Mesenchymal stem cell (in vitro differentiated cells and primary cell): Measurements from ENCODE around the gene DPY19L2.
A peak's percentile ranks its signal among the peaks of the same experiment; 100 is the strongest.
"Not testable (repeated sequence)": the region's sequence is repeated elsewhere in the genome, so short reads cannot be mapped to it uniquely, and the experiment has no call there.

Experiments
- DNase-seq: peaks from one replicate; pipeline ENCODE4 v3.0.0-alpha.2; 2013
- H2AFZ ChIP-seq: one replicate; pipeline ENCODE4 v1.6.1; 2013; ENCODE audit warnings: low read depth, mild to moderate bottlenecking, control low read depth, inconsistent platforms, low read length, moderate library complexity
- H2AK5ac ChIP-seq: 2 replicates; pipeline ENCODE4 v1.6.1; 2013; ENCODE audit warnings: low read length, moderate library complexity, mild to moderate bottlenecking, inconsistent platforms; ENCODE audit not compliant: severe bottlenecking
- H2BK120ac ChIP-seq: one replicate; pipeline ENCODE4 v1.6.1; 2013; ENCODE audit warnings: low read depth, mild to moderate bottlenecking, inconsistent platforms, low read length, moderate library complexity
- H2BK12ac ChIP-seq, 2 experiments: one replicate each; pipeline ENCODE4 v1.6.1; 2013; ENCODE audit warnings: inconsistent platforms in 2 of 2, low read length in 2 of 2, mild to moderate bottlenecking in 2 of 2, moderate library complexity in 2 of 2, control low read depth in 1 of 2
- H2BK15ac ChIP-seq: one replicate; pipeline ENCODE4 v1.6.1; 2013; ENCODE audit warnings: mild to moderate bottlenecking, low read depth, inconsistent platforms; ENCODE audit not compliant: poor library complexity, severe bottlenecking
- H2BK5ac ChIP-seq: 2 replicates; pipeline ENCODE4 v1.6.1; 2013; ENCODE audit warnings: low read depth, mild to moderate bottlenecking, low read length, control low read depth, inconsistent platforms; ENCODE audit not compliant: poor library complexity, severe bottlenecking
- H3K14ac ChIP-seq, 2 experiments: one replicate each; pipeline ENCODE4 v1.6.1; 2013; ENCODE audit warnings: inconsistent platforms in 2 of 2, low read length in 2 of 2, control low read depth in 1 of 2, mild to moderate bottlenecking in 1 of 2, moderate library complexity in 1 of 2
- H3K18ac ChIP-seq, 2 experiments: one replicate each; pipeline ENCODE4 v1.6.1; 2013; ENCODE audit warnings: inconsistent platforms in 2 of 2, low read length in 2 of 2, control low read depth in 1 of 2, low read depth in 1 of 2, mild to moderate bottlenecking in 1 of 2
- H3K23ac ChIP-seq, 2 experiments: one replicate each; pipeline ENCODE4 v1.6.1; 2013; ENCODE audit warnings: inconsistent platforms in 2 of 2, low read length in 2 of 2, mild to moderate bottlenecking in 2 of 2, moderate library complexity in 2 of 2, control low read depth in 1 of 2
- H3K27ac ChIP-seq: 2 replicates; pipeline ENCODE4 v1.5.1; 2013; ENCODE audit warnings: mild to moderate bottlenecking, moderate library complexity, low read length, control low read depth, inconsistent platforms; ENCODE audit not compliant: poor library complexity, severe bottlenecking
- H3K27me3 ChIP-seq, 2 experiments: 2 replicates each; pipeline versions ENCODE4 v1.6.1 to v1.7.0; 2013; ENCODE audit warnings: low read length in 2 of 2, mild to moderate bottlenecking in 2 of 2, moderate library complexity in 2 of 2, control low read depth in 1 of 2, inconsistent platforms in 1 of 2; ENCODE audit not compliant: control insufficient read depth in 1 of 2, insufficient read depth in 1 of 2
- H3K36me3 ChIP-seq, 2 experiments: 2 replicates each; pipeline versions ENCODE4 v1.6.1 to v1.7.0; 2013; ENCODE audit warnings: low read length in 2 of 2, control low read depth in 1 of 2, inconsistent platforms in 1 of 2, low read depth in 1 of 2, mild to moderate bottlenecking in 1 of 2; ENCODE audit not compliant: insufficient read depth in 2 of 2, control insufficient read depth in 1 of 2
- H3K4ac ChIP-seq, 2 experiments: one replicate each; pipeline ENCODE4 v1.6.1; 2013; ENCODE audit warnings: inconsistent platforms in 2 of 2, low read length in 2 of 2, mild to moderate bottlenecking in 2 of 2, moderate library complexity in 2 of 2, control low read depth in 1 of 2, low read depth in 1 of 2
- H3K4me1 ChIP-seq: 2 replicates; pipeline ENCODE4 v1.6.1; 2013; ENCODE audit warnings: low read depth, low read length, control low read depth; ENCODE audit not compliant: control insufficient read depth, insufficient read depth
- H3K4me2 ChIP-seq: 2 replicates; pipeline ENCODE4 v1.6.1; 2013; ENCODE audit warnings: low read length, mild to moderate bottlenecking, inconsistent platforms; ENCODE audit not compliant: poor library complexity, severe bottlenecking
- H3K4me3 ChIP-seq, 2 experiments: 2 replicates each; pipeline versions ENCODE4 v1.5.1 to v1.7.0; 2013; ENCODE audit warnings: low read length in 2 of 2, mild to moderate bottlenecking in 2 of 2, control low read depth in 1 of 2, low read depth in 1 of 2; ENCODE audit not compliant: insufficient read depth in 1 of 2
- H3K79me1 ChIP-seq: replicated peaks from 2 replicates; pipeline ENCODE4 v1.6.1; 2013; ENCODE audit warnings: mild to moderate bottlenecking, control low read depth, low read length, inconsistent platforms; ENCODE audit not compliant: poor library complexity, severe bottlenecking
- H3K9ac ChIP-seq: 2 replicates; pipeline ENCODE4 v1.7.0; 2013; ENCODE audit warnings: mild to moderate bottlenecking, low read length, moderate library complexity
- H3K9me3 ChIP-seq: 2 replicates; pipeline ENCODE4 v1.7.0; 2013; ENCODE audit warnings: mild to moderate bottlenecking, low read length; ENCODE audit not compliant: control insufficient read depth
- H4K8ac ChIP-seq: one replicate; pipeline ENCODE4 v1.6.1; 2013; ENCODE audit warnings: inconsistent platforms, mild to moderate bottlenecking, low read length, moderate library complexity
- H4K91ac ChIP-seq: one replicate; pipeline ENCODE4 v1.6.1; 2013; ENCODE audit warnings: mild to moderate bottlenecking, low read length, inconsistent platforms
- WGBS: methylation state at CpG from one replicate; pipeline ENCODE4 v1.1.7; 2013; ENCODE audit warnings: mixed read lengths; 5-methylcytosine and 5-hydroxymethylcytosine counted together

DPY19L2 gene

DNA sequence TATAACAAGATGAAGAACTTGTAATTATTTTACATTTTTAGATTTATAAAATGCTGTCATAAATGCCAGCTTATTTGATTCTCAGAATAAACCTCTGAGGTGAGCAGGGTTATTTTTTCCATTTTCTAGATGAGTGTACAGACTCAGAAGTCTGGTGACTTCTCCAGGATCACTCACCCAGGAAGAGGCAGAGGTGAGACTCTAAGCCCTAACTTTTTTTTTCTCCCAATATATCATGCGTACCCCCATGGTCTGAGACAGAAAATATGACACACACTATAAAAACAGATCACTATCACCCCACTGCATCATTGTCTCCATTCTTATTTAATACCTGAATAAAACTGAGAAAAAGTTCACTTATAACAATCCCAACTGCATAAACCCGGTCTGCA lies 45.4 kb upstream of the DPY19L2 start:
- H3K9ac ChIP-seq, H3K36me3 ChIP-seq, H3K4me2 ChIP-seq, H2AFZ ChIP-seq, H3K4me3 ChIP-seq, H3K14ac ChIP-seq, H3K4me1 ChIP-seq, H2BK120ac ChIP-seq, H4K91ac ChIP-seq, H3K9me3 ChIP-seq, H2BK12ac ChIP-seq, DNase-seq, H4K8ac ChIP-seq, H2BK5ac ChIP-seq, H2BK15ac ChIP-seq, H3K18ac ChIP-seq, H2AK5ac ChIP-seq, H3K23ac ChIP-seq, H3K27ac ChIP-seq, H3K4ac ChIP-seq, H3K27me3 ChIP-seq, H3K79me1 ChIP-seq: not testable (repeated sequence)
- WGBS: 41% methylated on average over 2 of the region's 2 CpGs

DNA sequence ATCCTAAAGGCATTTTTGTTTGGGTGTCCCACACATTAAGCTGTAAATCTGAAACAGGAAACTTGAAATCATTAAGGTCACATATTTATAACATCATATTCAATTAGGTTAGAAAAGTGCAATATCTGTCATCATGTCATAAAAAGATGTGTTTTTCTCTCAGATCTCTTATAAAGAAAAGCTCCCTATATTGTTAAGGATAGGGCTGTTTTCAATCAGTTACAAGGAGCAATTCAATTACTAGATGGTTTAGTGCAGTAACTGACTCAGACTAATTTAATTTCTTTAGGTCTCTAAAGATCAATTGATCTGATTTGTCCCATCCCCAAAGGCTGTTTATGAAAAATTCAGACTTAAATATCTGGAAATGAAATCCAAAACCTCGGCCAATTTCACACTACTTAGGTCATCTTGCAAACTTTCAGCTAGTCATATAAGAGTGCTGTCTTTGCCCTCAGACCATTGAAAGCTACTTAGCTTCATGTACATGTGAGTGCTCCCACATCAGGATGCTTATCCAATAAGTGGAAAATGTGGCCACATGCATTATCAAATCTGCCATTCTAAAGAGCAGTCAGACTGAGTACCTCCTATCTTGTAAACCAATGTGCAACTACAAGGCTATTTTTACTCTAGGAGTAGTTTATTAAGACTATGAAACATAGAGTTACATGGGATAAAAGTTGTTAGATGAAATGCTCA lies 44.8 kb upstream of the DPY19L2 start:
- H3K4me2 ChIP-seq, H3K14ac ChIP-seq, H3K9me3 ChIP-seq, H3K27me3 ChIP-seq, H3K9ac ChIP-seq, H2BK5ac ChIP-seq, H3K23ac ChIP-seq, H4K91ac ChIP-seq, H3K79me1 ChIP-seq, H3K4me1 ChIP-seq, H3K36me3 ChIP-seq, H3K4me3 ChIP-seq, H4K8ac ChIP-seq, DNase-seq, H2BK15ac ChIP-seq, H2AFZ ChIP-seq, H2BK120ac ChIP-seq, H2AK5ac ChIP-seq, H3K4ac ChIP-seq, H3K18ac ChIP-seq, H3K27ac ChIP-seq, H2BK12ac ChIP-seq: not testable (repeated sequence)
- WGBS: no CpG with 5 or more reads among the region's 1 CpG

DNA sequence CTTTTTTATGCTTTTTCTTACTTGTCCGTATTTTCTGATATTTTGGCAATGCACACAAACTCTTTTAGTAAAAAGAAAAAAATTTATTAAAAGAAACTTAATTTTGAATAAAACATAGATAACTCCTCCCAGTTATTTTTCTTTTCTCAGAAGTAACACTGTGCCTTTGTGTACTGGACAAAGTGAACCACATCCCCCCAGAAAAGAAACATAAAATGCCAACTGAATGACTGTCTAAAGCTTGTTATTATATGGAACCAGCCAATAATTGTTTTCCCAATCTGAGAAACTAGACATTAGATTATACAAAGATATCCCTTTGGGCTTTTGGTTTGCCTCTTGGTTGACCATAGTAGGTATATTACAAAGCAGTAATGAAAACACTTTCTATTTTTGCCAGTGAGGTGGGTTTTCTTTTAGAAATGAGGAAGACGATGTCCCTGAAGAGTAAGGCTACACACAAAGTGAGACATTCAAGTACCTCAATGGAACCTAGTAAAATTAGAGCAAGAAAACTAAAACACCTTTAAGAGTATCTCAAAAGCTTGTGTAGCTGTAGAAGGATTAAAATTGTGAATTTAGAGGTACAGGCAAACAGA lies 44.2 kb upstream of the DPY19L2 start:
- H3K9me3 ChIP-seq, H3K18ac ChIP-seq, H3K14ac ChIP-seq, DNase-seq, H3K27me3 ChIP-seq, H3K27ac ChIP-seq, H2AFZ ChIP-seq, H3K79me1 ChIP-seq, H2BK5ac ChIP-seq, H3K23ac ChIP-seq, H2BK12ac ChIP-seq, H3K36me3 ChIP-seq, H3K4me3 ChIP-seq, H3K4me2 ChIP-seq, H2BK15ac ChIP-seq, H2BK120ac ChIP-seq, H3K9ac ChIP-seq, H4K91ac ChIP-seq, H3K4ac ChIP-seq, H4K8ac ChIP-seq, H3K4me1 ChIP-seq, H2AK5ac ChIP-seq: not testable (repeated sequence)
- WGBS: no CpG with 5 or more reads among the region's 2 CpGs

DNA sequence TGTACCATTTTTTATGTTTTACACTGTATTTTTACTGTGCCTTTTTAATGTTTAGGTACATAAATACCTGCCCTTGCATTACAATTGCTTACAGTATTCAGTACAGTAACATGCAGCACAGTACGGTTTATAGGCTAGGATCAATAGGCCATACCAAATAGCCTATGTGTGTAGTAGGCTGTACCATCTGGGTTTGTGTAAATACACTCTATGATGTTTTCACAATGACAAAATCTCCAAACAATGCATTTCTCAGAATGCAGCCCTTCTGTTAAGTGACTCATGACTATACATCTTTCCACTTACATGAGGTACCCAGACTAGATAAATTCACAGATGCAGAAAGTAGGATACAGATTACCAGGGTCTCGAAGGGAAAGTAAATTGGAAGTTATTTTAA lies 43.0 kb upstream of the DPY19L2 start:
- H3K4me3 ChIP-seq, H2BK12ac ChIP-seq: not testable (repeated sequence)

More for the DNA sequence above, 43.0 kb upstream of the DPY19L2 start:
- not testable (repeated sequence) for H2AK5ac ChIP-seq, H4K91ac ChIP-seq, H2BK15ac ChIP-seq, H2BK5ac ChIP-seq, H3K14ac ChIP-seq, H3K36me3 ChIP-seq, H3K4me2 ChIP-seq, H3K23ac ChIP-seq, H4K8ac ChIP-seq, H3K9me3 ChIP-seq, H3K9ac ChIP-seq, H2BK120ac ChIP-seq, H3K79me1 ChIP-seq, H3K4ac ChIP-seq, H3K27ac ChIP-seq, H3K27me3 ChIP-seq, H2AFZ ChIP-seq, H3K18ac ChIP-seq, H3K4me1 ChIP-seq
- DNase-seq: peak; percentile 3
- WGBS: 57% methylated on average over 1 of the region's 2 CpGs
